K562 (cell line): ENCODE measurements around the gene TAMALIN. TPM values are rescaled to one million over a fixed set of nuclear protein-coding genes. Genes with fewer than 3 reads are reported as not detected.

Experiments used
- ATAC-seq: fragments of 200-7000 bp; cut with Tn5 transposase; 3 replicates; pipeline ENCODE4 v1.9.1; 2020; ENCODE audit warnings: moderate library complexity
- BruUV-seq: library from RNA; stranded (reverse); fragments of 400-500 nt; replicated peaks from 2 replicates; lab custom pipeline; 2021; lab: Mats Ljungman, UMichigan
- CTCF ChIA-PET: fragments of 300-600 bp; formaldehyde crosslinking; extraction: SDS; loops from one replicate; lab custom pipeline; 2021; ENCODE audit warnings: low intra/inter-chr PET ratio; lab: Yijun Ruan, JAX
- POLR2A ChIA-PET: fragments of 300-600, 350-650 bp; sonication (Branson Sonifier 250); formaldehyde crosslinking; extraction: SDS; loops from one replicate; lab custom pipeline; 2021; ENCODE audit warnings: antibody characterized with exemption, inconsistent platforms; lab: Yijun Ruan, JAX
- DNase-seq, 4 experiments: peaks; one replicate each; pipeline versions ENCODE4 v3.0.0 to v3.0.0-alpha.2; 2011 to 2018; ENCODE audit warnings: low spot score in 3 of 4, mixed read lengths in 3 of 4; ENCODE audit errors: extremely low read depth in 1 of 4
- FAIRE-seq: peaks from 2 replicates; lab custom pipeline; 2011; peaks lifted over from hg19 to GRCh38; lab: Jason Lieb, UNC
- H2AFZ ChIP-seq: 2 replicates; pipeline ENCODE4 v1.6.0; 2011; ENCODE audit warnings: low read depth, low read length, control low read depth, inconsistent platforms
- H3K27ac ChIP-seq: fragments of 200-600 bp; 3 replicates; pipeline ENCODE4 v1.8.0; 2011; ENCODE audit warnings: low read depth, mild to moderate bottlenecking, control low read depth, inconsistent platforms, low read length, moderate library complexity, mixed read lengths; ENCODE audit errors: extremely low read depth
- H3K27me3 ChIP-seq, 2 experiments: fragments of 300-600 bp in 1 of 2; 2 replicates in 1 of 2; 3 replicates in 1 of 2; pipeline versions ENCODE4 v1.6.0 to v1.8.0; 2011; ENCODE audit warnings: inconsistent platforms in 2 of 2, low read length in 2 of 2, mild to moderate bottlenecking in 1 of 2, mixed read lengths in 1 of 2, moderate library complexity in 1 of 2; ENCODE audit not compliant: control insufficient read depth in 2 of 2, insufficient read depth in 2 of 2
- H3K36me3 ChIP-seq: fragments of 300-600 bp; 3 replicates; pipeline ENCODE4 v1.8.0; 2011; ENCODE audit warnings: mild to moderate bottlenecking, low read length, inconsistent platforms; ENCODE audit not compliant: control insufficient read depth, insufficient read depth
- H3K4me1 ChIP-seq, 2 experiments: fragments of 200-600 bp in 1 of 2; replicated peaks in 1 of 2; 2 replicates in 1 of 2; 3 replicates in 1 of 2; pipeline versions ENCODE4 v1.5.1 to v1.8.0; 2011; ENCODE audit warnings: inconsistent platforms in 2 of 2, low read length in 2 of 2, mild to moderate bottlenecking in 1 of 2, mixed read lengths in 1 of 2, moderate library complexity in 1 of 2; ENCODE audit not compliant: control insufficient read depth in 2 of 2, insufficient read depth in 2 of 2
- H3K4me2 ChIP-seq: 2 replicates; pipeline ENCODE4 v1.6.1; 2011; ENCODE audit warnings: low read length, control low read depth, inconsistent platforms, mixed read lengths; ENCODE audit not compliant: insufficient read depth
- H3K4me3 ChIP-seq: fragments of 200-600 bp; sonication (generic), shearing (Covaris generic); 2 replicates; pipeline ENCODE4 v1.5.1; 2016; ENCODE audit warnings: control low read depth, inconsistent platforms
- H3K79me2 ChIP-seq: fragments of 200-600 bp; 3 replicates; pipeline ENCODE4 v1.8.0; 2011; ENCODE audit warnings: low read length, inconsistent platforms; ENCODE audit not compliant: control insufficient read depth, insufficient read depth
- H3K9ac ChIP-seq, 2 experiments: 2 replicates each; pipeline versions ENCODE4 v1.6.0 to v1.6.1; 2011; ENCODE audit warnings: low read depth in 2 of 2, low read length in 2 of 2, control low read depth in 1 of 2, inconsistent platforms in 1 of 2, mild to moderate bottlenecking in 1 of 2, mixed read lengths in 1 of 2; ENCODE audit not compliant: insufficient read depth in 1 of 2
- H3K9me1 ChIP-seq: one replicate; pipeline ENCODE4 v1.6.0; 2011; ENCODE audit warnings: inconsistent platforms, mild to moderate bottlenecking, low read length, moderate library complexity; ENCODE audit not compliant: control insufficient read depth, insufficient read depth
- H3K9me3 ChIP-seq: replicated peaks from 2 replicates; pipeline ENCODE4 v1.5.1; 2011; ENCODE audit warnings: low read depth, low read length, inconsistent platforms; ENCODE audit not compliant: control insufficient read depth, insufficient read depth
- H4K20me1 ChIP-seq: replicated peaks from 2 replicates; pipeline ENCODE4 v1.6.1; 2011; ENCODE audit warnings: low read length, inconsistent platforms, mixed read lengths; ENCODE audit not compliant: control insufficient read depth, insufficient read depth
- CEBPG ChIP-seq, 3 experiments: fragments of 200-800 bp in 1 of 3; sonication (Bioruptor generic) in 1 of 3; sonication (generic) in 1 of 3; formaldehyde crosslinking in 1 of 3; IDR thresholded peaks in 2 of 3; conservative IDR thresholded peaks in 1 of 3; 2 replicates each; pipeline versions ENCODE4 v1.6.1 to v1.8.0; 2016 to 2022; ENCODE audit warnings: missing compliant biosample characterization in 2 of 3, missing genetic modification characterization in 2 of 3, mild to moderate bottlenecking in 1 of 3, missing genetic modification reagents in 1 of 3
- CXXC5 ChIP-seq: fragments of 250-450 bp; sonication (Bioruptor Pico); IDR thresholded peaks from 2 replicates; pipeline ENCODE4 v1.8.0; 2022; ENCODE audit warnings: inconsistent platforms, mild to moderate bottlenecking, moderate library complexity
- E2F4 ChIP-seq: sonication (generic); formaldehyde crosslinking; IDR thresholded peaks from 2 replicates; pipeline ENCODE4 v1.8.0; 2022; ENCODE audit warnings: mild to moderate bottlenecking, low read depth, missing genetic modification reagents
- HDAC3 ChIP-seq: fragments of 450-650 bp; IDR thresholded peaks from 2 replicates; pipeline ENCODE4 v1.6.1; 2018; ENCODE audit warnings: borderline replicate concordance, mild to moderate bottlenecking, moderate library complexity; ENCODE audit not compliant: partially characterized antibody
- JUND ChIP-seq, 2 experiments: IDR thresholded peaks; 2 replicates in 1 of 2; 3 replicates in 1 of 2; pipeline ENCODE4 v1.6.1; 2011; ENCODE audit warnings: borderline replicate concordance in 2 of 2, low read depth in 2 of 2, low read length in 2 of 2, improper control_type of control experiment in 1 of 2, missing biosample characterization in 1 of 2, missing genetic modification characterization in 1 of 2, missing genetic modification reagents in 1 of 2
- KLF6 ChIP-seq: fragments of 250-450 bp; sonication (Bioruptor Pico); IDR thresholded peaks from 2 replicates; pipeline ENCODE4 v1.4.0; 2020; ENCODE audit warnings: mild to moderate bottlenecking, moderate library complexity, borderline replicate concordance
- PRPF4 ChIP-seq: fragments of 200-400 bp; formaldehyde crosslinking; IDR thresholded peaks from one replicate; pipeline ENCODE4 v1.6.1; 2017; ENCODE audit warnings: low read length, low read depth, mild to moderate bottlenecking; ENCODE audit not compliant: insufficient read depth, poor library complexity, severe bottlenecking
- SAFB ChIP-seq: fragments of 200-400 bp; formaldehyde crosslinking; IDR thresholded peaks from 2 replicates; pipeline ENCODE4 v1.6.1; 2017; ENCODE audit warnings: low read depth, low read length, borderline replicate concordance
- STAG1 ChIP-seq: sonication (generic); formaldehyde crosslinking; IDR thresholded peaks from 2 replicates; pipeline ENCODE4 v1.5.0; 2020; ENCODE audit warnings: missing genetic modification reagents, borderline replicate concordance
- WGBS: fragments of 100-300 bp; shearing (Covaris generic); methylation state at CpG from one replicate; pipeline ENCODE4 v1.1.6; 2016; ENCODE audit warnings: low coverage, mixed read lengths; ENCODE audit not compliant: insufficient coverage; ENCODE audit errors: missing lambda C conversion rate; 5-methylcytosine and 5-hydroxymethylcytosine counted together
- in situ Hi-C: fragments of 300-500 bp; cut with MboI; formaldehyde crosslinking; loops from 4 replicates; pipeline ENCODE4 v1.15.0; 2018; ENCODE audit warnings: inconsistent platforms, mixed read lengths
- intact Hi-C: fragments of 100-400 bp; cut with micrococcal nuclease; formaldehyde crosslinking; loops from 2 replicates; pipeline ENCODE4 v1.14.2; 2022
- polyA plus RNA-seq, 8 experiments: library from polyadenylated mRNA; depleted of rRNA in 4 of 8; stranded (reverse) in 5 of 8; unstranded in 3 of 8; fragments of >200 nt; fragmentation: Nextera tagmentation in 2 of 8; fragmentation: Illumina TruSeq in 1 of 8; extraction: Ambion mirVana in 2 of 8; extraction: Trizol in 1 of 8; gene quantifications; 2 replicates each; pipeline versions ENCODE4 v1.2.1 to v1.2.3, GENCODE V29; 2011 to 2014; ENCODE audit warnings: inconsistent platforms in 1 of 8, missing spikeins in 1 of 8
- total RNA-seq, 7 experiments: library from RNA; depleted of rRNA in 6 of 7; stranded (reverse); fragments of >200 nt in 6 of 7; fragmentation: Illumina TruSeq in 2 of 7; extraction: Trizol in 2 of 7; gene quantifications; 2 replicates each; pipeline versions ENCODE4 v1.2.1 to v1.2.3, GENCODE V29; 2011 to 2021; ENCODE audit warnings: low replicate concordance in 1 of 7
- TF ChIP-seq, protein P1 (sequence below): fragments of 250-450 bp; sonication (Bioruptor Pico); IDR thresholded peaks from 2 replicates; pipeline ENCODE4 v1.8.0; 2021; ENCODE audit warnings: mild to moderate bottlenecking, moderate library complexity
- TF ChIP-seq, protein P2 (sequence below): IDR thresholded peaks from 2 replicates; pipeline ENCODE4 v1.6.1; 2012; ENCODE audit warnings: low read depth, low read length, improper control_type of control experiment, borderline replicate concordance

TAMALIN gene
- total and polyA plus RNA-seq, 9 of the 15 experiments (the other 6 are each of a cell fraction or from before 2014, with no cell fraction given): 0.74 to 2.2 (median 1.5) TPM; not detected in 2

GRCh38 chr12:52005903-52006703, 643 bp upstream of the TAMALIN start (continued):
- no peak for TF ChIP-seq E2F4 (CRISPR knock-in tag)
- no peak for TF ChIP-seq STAG1 (CRISPR knock-in tag)
- TF ChIP-seq CEBPG (CRISPR knock-in tag; IDR thresholded peaks at IDR 0.05): no peak
- TF ChIP-seq CEBPG (tag; conservative IDR thresholded peaks at IDR 0.05 in 1 of 2, IDR thresholded peaks at IDR 0.05 in 1 of 2): 0 out of 4 replicates have a peak, but pooled peaks have one; percentile 12 to 18

GRCh38 chr12:52007158-52007921, 594 bp downstream of the TAMALIN start:
- peaks cover 20 to 42% of the 10 kb centered on the region in 2 experiments for H3K4me1 ChIP-seq
- no peaks in the 10 kb centered on the region for H3K79me2 ChIP-seq
- ChIA-PET CTCF (interaction anchor here (0.6 to 5.4 kb wide), 2 partner anchors 17 to 106 kb away, joined by 3 to 63 read pairs; no protein-coding TSS in a partner anchor), POLR2A (interaction anchor here (1.1 kb wide), 1 partner anchor 15 kb away, joined by 4 read pairs; no protein-coding TSS in a partner anchor)
- in situ Hi-C loops: loop anchor here (25.0 kb wide), 1 partner anchor 595 kb away; the partner anchor contains the start of gene SLC4A8
- no peaks in the 10 kb centered on the region for H3K9me1 ChIP-seq
- no peaks in the 10 kb centered on the region for H4K20me1 ChIP-seq
- 94% methylated on average over 19 of the region's 72 CpGs for WGBS
- H3K4me2 ChIP-seq: no peak overlapping the region
- H3K4me3 ChIP-seq: no peak overlapping the region
- DNase-seq: no peak
- no peak for ATAC-seq
- no peaks in the 10 kb centered on the region for H3K36me3 ChIP-seq
- H3K27me3 ChIP-seq: no peaks in the 10 kb centered on the region
- no peak overlapping the region for H3K9ac ChIP-seq
- no peak overlapping the region for H2AFZ ChIP-seq
- BruUV-seq: no TSS peak
- intact Hi-C loops: no loop called here
- no peak for FAIRE-seq
- H3K27ac ChIP-seq: no peak overlapping the region
- no peaks in the 10 kb centered on the region for H3K9me3 ChIP-seq
- TF ChIP-seq, protein P1, sequence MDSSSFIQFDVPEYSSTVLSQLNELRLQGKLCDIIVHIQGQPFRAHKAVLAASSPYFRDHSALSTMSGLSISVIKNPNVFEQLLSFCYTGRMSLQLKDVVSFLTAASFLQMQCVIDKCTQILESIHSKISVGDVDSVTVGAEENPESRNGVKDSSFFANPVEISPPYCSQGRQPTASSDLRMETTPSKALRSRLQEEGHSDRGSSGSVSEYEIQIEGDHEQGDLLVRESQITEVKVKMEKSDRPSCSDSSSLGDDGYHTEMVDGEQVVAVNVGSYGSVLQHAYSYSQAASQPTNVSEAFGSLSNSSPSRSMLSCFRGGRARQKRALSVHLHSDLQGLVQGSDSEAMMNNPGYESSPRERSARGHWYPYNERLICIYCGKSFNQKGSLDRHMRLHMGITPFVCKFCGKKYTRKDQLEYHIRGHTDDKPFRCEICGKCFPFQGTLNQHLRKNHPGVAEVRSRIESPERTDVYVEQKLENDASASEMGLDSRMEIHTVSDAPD (CRISPR knock-in tag): no peak
- no peak for TF ChIP-seq PRPF4
- TF ChIP-seq, protein P2, sequence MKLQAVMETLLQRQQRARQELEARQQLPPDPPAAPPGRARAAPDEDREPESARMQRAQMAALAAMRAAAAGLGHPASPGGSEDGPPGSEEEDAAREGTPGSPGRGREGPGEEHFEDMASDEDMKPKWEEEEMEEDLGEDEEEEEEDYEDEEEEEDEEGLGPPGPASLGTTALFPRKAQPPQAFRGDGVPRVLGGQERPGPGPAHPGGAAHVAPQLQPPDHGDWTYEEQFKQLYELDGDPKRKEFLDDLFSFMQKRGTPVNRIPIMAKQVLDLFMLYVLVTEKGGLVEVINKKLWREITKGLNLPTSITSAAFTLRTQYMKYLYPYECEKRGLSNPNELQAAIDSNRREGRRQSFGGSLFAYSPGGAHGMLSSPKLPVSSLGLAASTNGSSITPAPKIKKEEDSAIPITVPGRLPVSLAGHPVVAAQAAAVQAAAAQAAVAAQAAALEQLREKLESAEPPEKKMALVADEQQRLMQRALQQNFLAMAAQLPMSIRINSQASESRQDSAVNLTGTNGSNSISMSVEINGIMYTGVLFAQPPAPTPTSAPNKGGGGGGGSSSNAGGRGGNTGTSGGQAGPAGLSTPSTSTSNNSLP: no peak
- no peak for TF ChIP-seq SAFB
- TF ChIP-seq JUND (IDR thresholded peaks at IDR 0.05; ENCODE audit: borderline replicate concordance, low read depth, low read length): no peak
- TF ChIP-seq JUND (tag; IDR thresholded peaks at IDR 0.05; ENCODE audit: borderline replicate concordance, low read depth, low read length): no peak
- no peak for TF ChIP-seq KLF6 (CRISPR knock-in tag)
- no peak for TF ChIP-seq HDAC3
- TF ChIP-seq CXXC5 (CRISPR knock-in tag): no peak
